ENCODE data around the gene USP6NL.
"Not testable (repeated sequence)": the region's sequence is repeated elsewhere in the genome, so short reads cannot be mapped to it uniquely, and the experiment has no call there.

Gene USP6NL

DNA sequence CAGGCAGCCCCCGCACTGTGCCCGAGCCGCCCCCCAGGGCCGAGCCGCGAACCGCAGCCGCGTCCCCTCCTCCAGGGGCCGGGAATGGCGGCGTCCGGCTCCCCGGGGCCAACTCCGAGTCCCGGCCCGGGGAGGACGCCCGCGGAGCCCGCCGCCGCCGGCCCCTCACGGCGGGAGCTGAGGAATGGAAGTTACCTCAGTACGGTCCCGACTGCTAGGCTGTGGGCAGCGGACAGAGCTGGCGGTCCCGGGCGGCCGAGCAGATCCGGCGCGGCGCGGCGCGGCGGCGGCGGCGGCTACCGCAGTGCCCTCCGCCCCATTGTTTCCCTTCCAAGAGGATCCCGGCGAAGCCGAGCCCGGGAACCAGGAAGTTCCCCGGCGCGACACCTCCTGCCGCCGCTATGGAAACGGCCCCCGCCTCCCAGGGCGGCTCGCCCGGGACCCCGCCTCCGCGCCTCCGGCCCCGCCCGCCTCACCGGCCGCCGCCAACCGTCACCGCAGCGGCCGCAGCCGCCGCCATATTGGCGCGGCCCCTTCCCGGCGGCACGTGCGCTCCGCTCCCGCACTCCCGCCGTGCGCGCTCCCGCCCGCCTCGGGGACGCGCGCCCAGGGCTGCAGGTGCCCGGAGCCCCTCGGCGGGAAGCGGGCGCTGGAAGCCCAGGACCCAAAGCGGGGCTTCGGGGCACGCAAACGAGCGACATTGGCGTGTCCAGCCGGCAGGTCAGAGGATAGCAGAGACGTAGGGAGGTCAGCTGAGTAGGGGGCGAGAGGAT is at the start of gene USP6NL:
USP6NL (minus strand) TSS at position 403 of the 773 bp plus-strand sequence. CDS start 14,016 bp downstream, outside the sequence.
- DNase-seq: peak; percentile 70

DNA sequence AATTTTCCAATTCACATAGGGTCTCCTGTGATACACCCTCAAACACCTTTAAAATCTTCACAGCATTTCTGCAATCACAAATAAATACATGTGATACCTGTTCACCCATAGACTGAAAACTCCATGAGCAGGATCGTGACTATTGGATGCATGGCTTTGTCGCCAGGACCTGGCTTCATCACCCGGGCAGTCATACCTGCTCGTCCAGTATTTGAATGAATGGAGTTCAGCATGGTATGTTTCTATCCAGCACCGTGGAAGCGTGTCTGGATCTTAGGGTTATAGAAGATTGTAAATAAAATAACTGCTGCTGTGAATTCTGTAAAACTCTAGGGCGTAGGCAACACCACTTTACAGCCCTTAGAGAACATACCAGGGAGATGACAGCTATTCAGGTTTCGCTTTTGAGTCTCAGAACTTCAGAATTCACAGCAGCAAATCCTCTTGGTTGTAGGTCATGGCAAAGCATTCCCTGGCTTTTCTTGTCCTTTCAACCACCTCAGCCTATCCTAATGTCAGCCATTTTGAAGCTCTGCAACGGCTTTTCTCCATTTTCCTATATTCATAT is 47.4 kb upstream of the USP6NL start:
- DNase-seq: no peak

DNA sequence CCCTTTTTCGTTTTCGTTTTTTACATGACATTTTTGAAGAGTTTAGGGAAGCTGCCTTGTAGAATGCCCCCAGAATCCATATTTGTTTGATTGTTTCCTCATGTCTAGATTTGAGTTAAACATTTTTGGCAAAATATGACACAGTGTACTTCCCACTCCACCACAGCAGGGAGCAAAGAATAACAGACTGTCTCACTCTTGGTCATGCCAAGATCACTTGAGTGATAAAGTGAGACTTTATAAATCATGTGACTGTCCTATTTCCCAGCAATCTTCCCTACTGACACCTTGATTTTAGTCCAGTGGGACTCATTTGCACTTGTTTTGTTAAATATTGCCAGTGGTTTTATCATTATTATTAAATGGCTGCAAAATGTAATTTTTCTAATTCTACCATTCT is 44.4 kb upstream of the USP6NL start:
- no peak for DNase-seq

DNA sequence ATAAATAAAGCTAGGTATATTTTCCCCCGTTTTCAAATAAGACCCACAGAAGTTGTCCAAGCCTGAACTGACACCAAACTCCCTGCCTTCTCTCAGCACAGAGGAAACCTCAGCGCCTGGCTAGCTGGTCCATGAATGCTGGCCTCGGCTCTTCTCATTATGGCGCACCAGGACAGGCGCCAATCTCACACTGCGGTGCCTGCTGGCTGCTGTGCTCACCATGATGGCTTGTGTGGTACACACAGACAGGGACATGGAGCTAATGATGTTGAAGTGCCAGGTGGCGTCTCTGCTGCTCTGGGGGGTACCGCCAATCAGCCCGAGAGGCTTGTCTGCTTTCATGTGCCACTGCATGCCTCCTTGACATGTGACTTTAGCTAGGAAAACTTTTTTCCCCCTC is 43.2 kb upstream of the USP6NL start:
- no peak for DNase-seq

DNA sequence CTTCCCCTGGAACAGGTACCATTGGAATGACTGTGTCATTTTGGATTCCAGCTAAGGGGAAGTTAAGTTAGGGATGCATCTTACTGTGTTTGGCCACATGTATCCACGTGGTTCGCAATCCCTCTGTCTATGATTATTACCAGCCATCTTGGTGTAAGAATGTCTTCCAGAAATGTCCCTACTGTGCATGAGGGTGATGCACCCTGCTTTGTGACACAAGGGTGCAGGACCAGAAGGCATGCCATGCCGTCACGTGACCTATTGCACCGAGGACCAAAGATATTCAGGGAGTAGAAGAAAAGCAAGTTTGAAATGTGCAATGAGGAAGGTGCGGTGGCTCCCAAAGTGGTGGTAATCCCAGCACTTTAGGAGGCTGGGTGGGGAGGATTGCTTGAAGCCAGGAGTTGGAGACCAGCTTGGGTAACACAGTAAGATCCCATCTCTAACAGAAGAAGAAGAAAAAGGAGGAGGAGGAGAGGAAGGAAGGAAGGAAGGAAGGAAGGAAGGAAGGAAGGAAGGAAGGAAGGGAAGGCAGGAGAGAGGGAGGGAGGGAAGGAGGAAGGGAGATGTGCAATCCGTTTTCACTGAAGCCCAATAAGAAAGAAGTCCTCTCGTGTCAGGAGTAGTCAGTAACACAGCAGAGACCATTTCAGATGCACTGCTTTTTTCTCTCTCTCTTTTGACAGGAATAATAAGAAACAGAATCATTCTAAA is 42.5 kb upstream of the USP6NL start:
- DNase-seq: no peak

DNA sequence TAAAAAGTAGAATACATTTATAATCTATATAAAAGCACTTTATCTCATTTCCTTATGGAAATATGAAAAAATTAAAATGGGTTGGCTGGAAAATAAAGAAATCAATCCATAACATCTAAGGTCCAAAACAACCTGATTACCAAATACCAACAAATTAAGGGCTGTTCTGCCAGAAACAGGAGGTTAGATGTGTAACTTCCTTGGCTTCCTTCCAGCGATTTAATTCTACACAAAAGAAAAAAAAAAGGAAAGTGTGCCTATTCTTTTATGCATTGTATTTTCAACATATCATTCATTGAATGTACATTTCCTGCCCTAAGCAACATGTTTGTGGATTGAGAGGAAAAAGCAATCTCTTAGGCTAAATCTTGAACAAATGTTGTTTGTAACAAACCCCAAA is 36.2 kb upstream of the USP6NL start:
- DNase-seq: no peak

DNA sequence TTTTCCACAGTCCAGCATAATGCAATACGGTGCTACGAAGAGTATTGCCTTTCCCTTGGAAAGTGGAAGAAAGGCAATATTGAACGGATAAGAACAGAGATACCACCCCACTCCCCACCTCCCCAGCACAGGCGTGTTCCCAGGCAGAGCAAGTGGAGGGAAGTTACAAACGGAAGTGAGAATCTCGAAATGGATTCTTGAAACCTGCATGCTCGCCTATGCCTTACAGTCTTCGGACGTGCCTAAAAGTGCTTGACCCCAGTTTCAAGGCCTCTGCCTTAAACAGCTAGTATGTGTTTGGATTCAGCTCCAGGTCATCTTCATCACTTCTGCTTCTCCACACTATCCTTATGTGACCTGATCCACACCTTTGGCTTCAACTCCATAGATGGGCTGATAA is 35.0 kb upstream of the USP6NL start:
- DNase-seq: no peak

DNA sequence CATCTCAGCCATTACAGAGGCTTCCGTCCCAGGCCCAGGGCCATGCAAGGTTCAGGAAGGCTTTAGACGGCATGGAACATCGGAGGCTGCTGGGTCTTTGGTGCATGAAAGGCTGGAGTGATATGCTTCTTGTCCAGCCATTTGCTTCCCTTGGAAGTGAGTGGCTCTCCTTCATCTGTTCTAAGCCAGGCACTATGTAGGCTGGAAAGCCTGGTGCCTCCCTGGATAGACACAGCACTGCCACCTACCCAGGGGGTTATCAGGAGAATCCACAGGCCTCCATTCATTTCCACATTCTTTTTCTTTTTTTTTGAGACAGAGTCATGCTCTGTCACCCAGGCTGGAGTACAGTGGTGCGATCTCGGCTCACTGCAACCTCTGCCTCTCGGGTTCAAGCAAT is 31.6 kb upstream of the USP6NL start:
- no peak for DNase-seq

DNA sequence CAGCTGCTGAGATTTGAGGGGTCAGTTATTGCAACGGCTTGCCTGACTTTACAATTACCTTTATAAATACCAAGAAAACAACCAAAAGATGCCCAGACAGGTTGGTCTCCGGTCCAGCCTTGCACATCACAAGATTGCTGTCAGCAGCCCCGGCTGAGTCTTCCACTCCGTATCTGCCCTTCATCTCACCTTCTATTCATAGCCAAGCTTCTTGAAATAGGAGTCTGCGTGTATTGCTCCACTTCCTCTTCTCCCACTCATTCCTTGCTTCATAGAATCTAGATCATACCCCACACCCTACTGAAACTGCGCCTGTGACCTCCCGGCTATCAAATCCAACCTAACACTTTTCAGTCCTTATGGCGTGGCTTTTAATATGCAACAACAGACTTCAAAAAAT is 31.1 kb upstream of the USP6NL start:
- no peak for DNase-seq

DNA sequence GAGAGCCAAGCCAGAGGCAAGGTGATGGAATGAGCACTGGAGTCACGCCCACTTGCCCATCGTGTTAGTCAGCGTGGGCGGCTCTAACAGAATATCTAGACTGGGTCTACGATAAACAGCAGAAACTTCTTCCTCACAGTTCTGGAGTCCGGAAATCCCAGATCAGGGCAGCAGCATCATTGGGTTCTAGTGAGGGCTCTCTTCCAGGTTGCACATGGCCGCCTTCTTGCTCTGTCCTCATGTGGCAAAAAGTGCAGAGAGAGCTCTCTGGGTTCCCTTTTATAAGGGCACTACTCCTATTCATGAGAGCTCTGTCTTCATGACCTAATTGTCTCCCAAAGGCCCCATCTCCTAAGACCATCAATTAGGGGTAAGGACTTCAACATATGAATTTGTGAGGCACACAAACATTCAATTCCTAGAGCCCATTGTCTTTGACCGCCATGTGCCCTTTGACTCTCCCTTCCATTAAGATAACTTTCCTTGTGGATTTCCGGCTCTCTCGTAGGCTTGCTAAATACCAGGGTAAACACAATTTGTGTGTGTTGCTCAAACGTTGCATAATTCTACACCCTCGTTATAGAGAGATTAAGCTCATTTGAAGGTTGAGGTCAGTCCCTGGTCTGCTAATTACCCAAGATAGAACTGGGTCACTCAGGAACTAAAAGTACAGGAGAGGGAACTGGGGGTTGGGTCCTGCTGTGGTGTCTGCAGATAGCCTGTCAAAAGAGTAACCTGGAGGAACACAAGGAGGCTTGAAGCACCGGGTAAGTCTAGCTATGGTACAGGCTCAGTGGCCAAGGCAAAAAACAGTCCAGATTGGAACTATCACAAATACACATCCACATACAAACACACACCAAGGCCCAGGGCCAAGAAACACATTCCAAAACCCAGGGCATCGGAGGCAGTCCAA is 28.7 kb upstream of the USP6NL start:
- no peak for DNase-seq

DNA sequence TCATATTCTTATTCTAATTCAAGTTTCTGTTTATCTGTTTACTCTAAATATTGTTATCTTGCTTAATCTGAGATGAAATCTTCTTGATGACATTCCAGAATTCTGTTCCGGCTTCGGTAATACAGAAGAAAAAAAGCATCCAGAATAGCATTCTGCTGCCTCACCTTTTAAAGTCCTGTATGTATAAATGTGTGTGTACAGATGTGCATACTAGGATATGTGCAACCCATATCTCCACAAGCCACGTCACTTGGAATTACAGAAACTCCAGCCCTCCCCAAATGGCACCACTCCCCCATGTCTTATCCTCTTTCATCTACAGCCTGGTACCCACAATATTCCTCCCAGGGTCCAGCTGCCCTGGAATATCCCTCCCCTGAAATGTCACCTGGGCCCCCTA is 27.9 kb upstream of the USP6NL start:
- no peak for DNase-seq

DNA sequence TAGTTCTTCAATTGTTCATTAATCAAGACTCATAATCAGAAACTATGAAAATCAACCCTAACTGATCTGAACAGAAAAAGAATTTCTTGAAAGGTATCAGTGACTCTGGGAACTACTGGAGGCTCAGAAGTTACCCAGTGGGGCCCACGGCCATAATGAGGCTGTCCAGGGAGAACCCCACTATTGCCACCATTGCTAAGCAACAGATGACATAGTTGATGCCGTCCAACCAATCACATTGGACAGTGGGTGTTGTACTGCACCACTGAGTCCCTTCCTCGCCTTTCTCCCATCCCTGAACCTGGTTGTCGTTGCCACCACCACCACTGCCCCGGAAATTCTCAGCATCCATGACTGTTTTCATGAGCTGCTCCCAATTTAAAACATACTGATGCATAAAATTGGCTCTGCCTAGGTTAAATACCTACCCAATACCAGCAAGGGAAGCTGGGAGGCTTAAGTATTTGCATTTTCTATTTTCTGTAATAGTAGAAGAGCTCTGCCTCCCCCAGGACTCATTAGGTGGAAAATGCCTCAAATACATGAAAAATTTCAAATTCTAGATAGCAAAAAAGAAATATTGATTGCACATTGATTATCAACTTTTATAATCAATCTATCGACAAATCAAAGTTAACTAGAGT is 26.7 kb upstream of the USP6NL start:
- no peak for DNase-seq

DNA sequence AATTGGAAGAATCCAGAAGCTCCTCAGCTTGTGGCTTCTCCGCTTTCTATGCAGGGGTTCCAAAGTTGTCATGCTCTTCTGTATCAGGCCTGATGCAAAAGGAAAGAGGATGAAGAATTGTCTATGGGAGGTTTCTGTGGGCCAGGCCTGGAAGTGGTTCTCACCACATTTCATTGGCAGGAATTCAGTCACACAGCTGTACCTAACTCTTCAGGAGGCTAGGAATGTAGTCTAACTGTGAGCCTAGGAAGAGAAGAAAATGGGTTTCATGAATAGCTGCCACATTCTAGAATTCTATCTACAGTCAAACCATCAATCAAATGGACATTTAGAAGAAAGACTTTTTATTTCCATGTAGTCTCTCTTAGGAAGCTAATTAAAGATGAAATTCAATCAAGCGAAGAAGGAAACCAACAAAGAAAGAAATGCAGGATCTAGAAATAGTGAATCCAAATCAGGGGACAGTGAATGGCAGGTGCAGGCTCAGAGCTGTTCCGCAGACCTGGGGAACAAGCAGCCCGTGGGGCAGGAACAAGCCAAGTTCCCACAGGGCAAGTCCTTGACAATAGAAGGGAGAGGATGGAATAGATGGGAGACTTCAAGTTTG is 25.4 kb upstream of the USP6NL start:
- DNase-seq: no peak

DNA sequence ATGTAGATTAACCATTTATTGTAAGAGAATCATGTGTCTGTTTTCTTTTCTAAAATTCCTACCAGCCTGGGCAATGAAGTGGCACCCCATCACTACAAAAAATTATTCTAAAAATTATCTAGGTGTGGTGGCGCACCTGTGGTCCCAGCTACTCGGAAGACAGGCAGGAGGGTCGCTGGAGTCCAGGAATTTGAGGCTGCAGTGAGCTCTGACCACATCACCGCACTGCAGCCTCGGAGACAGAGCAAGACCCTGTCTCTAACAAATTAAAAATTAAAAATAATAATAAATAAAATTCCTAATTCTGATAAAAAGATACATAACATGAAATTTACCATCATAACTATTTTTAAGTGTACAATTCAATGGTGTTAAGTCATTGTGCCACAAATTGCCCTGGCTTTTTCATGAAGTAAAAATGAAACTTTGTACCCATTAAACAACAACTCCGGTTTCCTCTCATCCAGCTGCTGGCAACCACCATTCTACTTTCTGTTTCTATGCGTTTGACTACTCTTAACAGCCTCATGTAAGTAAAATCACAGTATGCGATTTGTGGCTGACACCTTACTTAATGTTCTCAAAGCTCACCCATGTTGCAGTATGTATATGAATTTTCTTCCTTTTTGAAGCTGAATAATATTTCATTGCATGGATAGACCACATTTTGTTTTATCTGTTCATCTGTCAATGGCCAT is 20.6 kb upstream of the USP6NL start:
- DNase-seq: no peak

DNA sequence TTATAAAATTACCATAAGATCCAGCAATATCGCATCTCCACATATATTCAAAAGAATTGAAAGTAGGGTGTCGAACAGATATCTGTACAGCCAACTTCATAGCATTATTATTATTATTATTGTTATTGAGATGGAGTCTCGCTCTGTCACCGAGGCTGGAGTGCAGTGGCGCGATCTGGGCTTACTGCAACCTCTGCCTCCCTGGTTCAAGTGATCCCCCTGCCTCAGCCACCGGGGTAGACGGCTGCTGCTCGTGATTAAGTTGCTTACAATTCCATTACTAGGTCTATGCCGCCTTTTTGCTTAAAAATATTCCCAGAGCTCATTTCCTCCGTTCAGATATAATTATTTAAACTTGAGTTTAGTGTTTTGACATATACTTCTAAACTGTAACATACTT is 19.8 kb upstream of the USP6NL start:
- no peak for DNase-seq

DNA sequence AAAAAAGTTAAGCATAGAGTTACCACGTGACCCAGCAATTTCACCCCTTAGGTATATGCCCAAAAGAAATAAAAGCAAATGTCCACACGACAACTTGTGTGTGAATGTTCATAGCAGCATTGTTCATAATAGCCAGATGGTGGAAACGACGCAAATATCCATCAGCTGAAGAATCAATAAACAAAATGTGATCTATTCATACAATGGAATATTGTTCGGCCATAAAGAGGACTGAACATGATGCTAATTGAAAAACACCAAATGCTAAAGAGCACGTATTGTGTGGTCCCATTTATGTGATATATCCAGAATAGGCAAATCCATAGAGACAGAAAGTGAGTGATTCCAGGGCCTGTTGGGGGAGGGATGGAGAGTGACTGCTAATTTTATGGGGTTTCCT is 18.3 kb upstream of the USP6NL start:
- no peak for DNase-seq

DNA sequence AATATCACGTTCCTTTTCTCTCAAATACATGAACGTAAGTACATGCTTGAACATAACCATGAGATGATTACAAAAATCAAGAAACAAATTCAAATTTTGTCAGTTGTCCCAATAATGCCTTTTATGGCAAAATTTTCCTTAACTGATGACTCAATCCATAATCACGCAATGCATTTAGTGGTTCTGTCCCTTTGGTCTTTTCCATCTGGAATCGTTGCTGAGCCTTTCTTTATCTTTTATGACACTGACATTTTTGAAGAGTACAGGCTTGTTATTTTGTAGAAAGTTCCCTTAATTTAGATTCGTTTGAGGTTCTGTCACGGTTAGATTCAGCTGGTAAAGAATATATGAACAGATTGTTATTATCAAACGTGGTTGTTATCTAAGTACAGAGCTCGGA is 16.5 kb upstream of the USP6NL start:
- not testable (repeated sequence) for DNase-seq

DNA sequence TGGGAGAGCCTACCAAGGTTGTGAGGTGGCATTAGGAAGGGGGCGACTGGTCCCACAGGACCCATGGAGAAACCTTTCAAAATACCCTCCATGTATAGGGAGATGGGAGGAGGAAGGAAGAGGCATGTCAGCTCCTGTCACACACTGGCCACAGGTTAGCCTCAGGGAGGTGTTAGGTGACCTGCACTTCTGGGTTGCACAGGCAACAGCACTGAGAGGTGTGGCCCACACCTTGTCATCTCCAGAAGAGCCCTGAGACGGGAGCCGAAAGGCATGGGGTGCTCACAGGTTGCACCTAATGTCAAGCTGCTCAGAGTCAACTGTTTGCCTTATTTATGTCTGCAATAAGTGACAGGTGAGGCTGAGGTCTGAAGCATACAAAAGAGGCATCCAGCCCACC is 14.6 kb upstream of the USP6NL start:
- DNase-seq: no peak

DNA sequence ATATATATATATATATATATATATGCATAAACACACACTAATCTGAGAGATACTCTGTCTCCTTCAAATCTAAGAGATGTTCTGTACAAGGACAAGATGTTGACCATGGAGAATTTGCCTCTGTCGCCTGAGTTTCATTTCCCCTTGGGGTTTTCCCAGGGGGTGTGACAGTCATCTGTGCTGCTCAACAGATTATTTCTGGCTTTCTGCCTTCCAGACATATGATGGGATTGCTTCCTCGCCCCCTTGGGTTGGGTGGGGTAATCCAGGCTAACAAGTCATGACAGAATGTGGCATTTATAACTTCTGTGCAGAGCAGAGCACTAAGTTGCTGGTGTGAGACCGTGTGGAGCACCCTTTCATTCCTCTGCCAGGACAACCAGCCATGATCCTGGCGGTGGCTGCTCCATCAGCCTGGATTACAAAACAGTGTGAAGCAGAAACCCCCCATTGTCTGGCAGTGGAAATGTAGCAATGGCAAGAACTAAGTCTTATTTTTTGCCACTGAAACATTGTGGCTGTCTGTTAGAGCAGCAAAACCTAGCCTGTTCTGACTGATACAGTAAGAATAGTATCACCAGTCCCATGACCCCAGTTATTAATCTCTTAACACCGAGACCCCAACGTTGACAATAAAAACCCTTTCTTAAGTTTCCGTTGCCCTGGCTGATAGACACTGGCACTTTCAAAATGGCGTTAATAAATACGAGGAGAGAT is 13.7 kb upstream of the USP6NL start:
- no peak for DNase-seq

DNA sequence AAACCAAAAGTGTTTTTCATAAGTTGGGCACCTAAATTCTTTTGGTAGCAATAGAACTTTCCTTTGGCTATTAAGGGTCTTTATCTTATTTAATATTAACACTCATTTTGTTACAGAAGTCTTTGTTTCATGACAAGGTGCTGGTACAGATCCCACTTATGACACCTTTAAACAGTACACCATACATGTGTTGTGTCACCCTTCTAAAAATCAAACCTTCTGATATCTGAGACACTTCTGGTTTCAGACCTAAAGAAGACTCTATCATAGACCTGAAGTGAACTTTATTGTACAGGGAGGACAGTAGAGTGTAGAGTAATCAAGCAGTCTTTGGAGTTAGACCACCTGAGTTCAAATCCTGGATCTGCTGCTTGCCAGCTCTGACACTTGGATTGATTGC is 5.8 kb upstream of the USP6NL start:
- no peak for DNase-seq

DNA sequence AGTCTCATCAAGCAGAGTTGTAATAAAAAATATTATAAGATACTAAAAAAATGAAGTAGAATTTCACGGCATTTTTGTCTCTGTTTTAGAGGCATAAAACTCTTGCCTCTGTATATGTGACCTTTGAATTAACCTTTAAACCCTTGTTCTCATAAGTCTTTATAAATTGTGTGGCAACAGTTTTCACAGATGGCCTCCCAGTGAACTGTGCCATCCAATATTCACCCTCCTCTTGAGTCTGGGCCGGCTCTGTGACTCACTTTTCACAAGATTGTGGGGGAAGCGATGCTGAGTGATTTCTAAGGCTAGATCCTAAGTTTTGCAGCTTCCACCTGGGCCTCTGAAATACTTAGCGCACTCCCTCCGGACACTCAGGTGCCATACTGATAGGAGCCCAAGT is 4.6 kb upstream of the USP6NL start:
- no peak for DNase-seq
